Gastroesophageal sphincter (tissue), 3 donors: Measurements from ENCODE around the gene CCDC194.

Experiments
- CTCF ChIP-seq, 4 experiments: fragments of 200-600 bp in 2 of 4; fragments of 450-650 bp in 2 of 4; sonication (generic) in 1 of 4; IDR thresholded peaks; one replicate each; pipeline ENCODE4 v1.5.1; 2017 to 2019; ENCODE audit warnings: antibody characterized with exemption in 4 of 4, mild to moderate bottlenecking in 2 of 4, moderate library complexity in 2 of 4
- EP300 ChIP-seq: sonication (generic); formaldehyde crosslinking; IDR thresholded peaks from one replicate; pipeline ENCODE4 v1.6.1; 2017; ENCODE audit warnings: antibody characterized with exemption, mild to moderate bottlenecking
- POLR2A ChIP-seq, 2 donors: fragments of 450-650 bp; IDR thresholded peaks; one replicate each; pipeline ENCODE4 v1.6.1; 2017; ENCODE audit warnings: antibody characterized with exemption in 2 of 2, mild to moderate bottlenecking in 2 of 2, moderate library complexity in 1 of 2
- POLR2AphosphoS5 ChIP-seq: sonication (generic); formaldehyde crosslinking; IDR thresholded peaks from one replicate; pipeline ENCODE4 v1.6.1; 2017; ENCODE audit warnings: antibody characterized with exemption

DNA sequence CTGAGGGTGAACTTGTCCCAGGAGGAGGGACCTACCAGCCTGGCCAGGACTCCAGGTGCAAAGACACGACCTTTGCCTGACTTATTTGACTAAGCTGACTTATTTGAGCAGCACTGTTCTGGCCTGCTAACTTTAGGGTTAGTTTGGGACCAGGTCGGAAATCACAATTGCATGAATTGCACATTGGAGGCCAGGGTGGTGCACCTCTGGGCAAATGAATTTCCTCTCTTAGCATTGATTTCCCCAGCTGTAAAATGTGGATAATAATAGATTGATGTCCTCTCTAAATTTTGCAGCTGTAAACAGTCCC is 12.8 kb upstream of the CCDC194 start:
- TF ChIP-seq CTCF (IDR thresholded peaks at IDR 0.05) (no peak), POLR2A (IDR thresholded peaks at IDR 0.05) (no peak), EP300 (no peak), POLR2AphosphoS5 (no peak)
